ENCODE data around the gene LGALS16. TPM values are rescaled to one million over a fixed set of nuclear protein-coding genes. Genes with fewer than 3 reads are reported as not detected.

Gene LGALS16
- total RNA-seq, 1 experiment from 2014 or later = not detected

Small RNAs within 50 kb of the gene (small RNA-seq; reads per million reads assigned to genes)
- not detected for gene AC005176.2
- gene RPS29P27 = not detected
- gene RPS29P30 = not detected

Other genes starting within 250 kb of the LGALS16 start
- 124 and 131 TPM in 2 replicates for gene ZFP36, start 249.1 kb upstream of the LGALS16 start, total RNA-seq (2014; rRNA removed; shearing (Covaris generic))
- gene PLEKHG2, start 243.2 kb upstream of the LGALS16 start, total RNA-seq (2014; rRNA removed; shearing (Covaris generic)) = 51.0 and 61.2 TPM in 2 replicates
- 798 and 1,020 TPM in 2 replicates for gene RPS16, start 220.0 kb upstream of the LGALS16 start, total RNA-seq (2014; rRNA removed; shearing (Covaris generic))
- 128 and 151 TPM in 2 replicates for gene SUPT5H, start 210.3 kb upstream of the LGALS16 start, total RNA-seq (2014; rRNA removed; shearing (Covaris generic))
- 261 and 295 TPM in 2 replicates for gene TIMM50, start 175.1 kb upstream of the LGALS16 start, total RNA-seq (2014; rRNA removed; shearing (Covaris generic))
- gene DLL3, start 157.0 kb upstream of the LGALS16 start, total RNA-seq (2014; rRNA removed; shearing (Covaris generic)) = 0.15 TPM in 1 of 2 replicates, not detected in the other
- not detected in 2 replicates for gene SELENOV, start 140.8 kb upstream of the LGALS16 start, total RNA-seq (2014; rRNA removed; shearing (Covaris generic))
- 1.3 and 2.1 TPM in 2 replicates for gene EID2B, start 123.1 kb upstream of the LGALS16 start, total RNA-seq (2014; rRNA removed; shearing (Covaris generic))
- gene EID2, start 115.8 kb upstream of the LGALS16 start, total RNA-seq (2014; rRNA removed; shearing (Covaris generic)) = 18.8 and 21.9 TPM in 2 replicates
- gene LGALS13, start 53.4 kb upstream of the LGALS16 start, total RNA-seq (2014; rRNA removed; shearing (Covaris generic)) = not detected in 2 replicates
- not detected in 2 replicates for gene LGALS14, start 48.6 kb downstream of the LGALS16 start, total RNA-seq (2014; rRNA removed; shearing (Covaris generic))
- not detected in 2 replicates for gene CLC, start 82.1 kb downstream of the LGALS16 start, total RNA-seq (2014; rRNA removed; shearing (Covaris generic))
- not detected in 2 replicates for gene LEUTX, start 122.9 kb downstream of the LGALS16 start, total RNA-seq (2014; rRNA removed; shearing (Covaris generic))
- gene DYRK1B, start 178.2 kb downstream of the LGALS16 start, total RNA-seq (2014; rRNA removed; shearing (Covaris generic)) = 26.3 and 30.7 TPM in 2 replicates
- 575 and 717 TPM in 2 replicates for gene FBL, start 190.5 kb downstream of the LGALS16 start, total RNA-seq (2014; rRNA removed; shearing (Covaris generic))

Measured in HT-29 (cell line).